Hepatocyte (in vitro differentiated cells): ENCODE data around the gene NKD1. TPM values are rescaled to one million over a fixed set of nuclear protein-coding genes. Genes with fewer than 3 reads are reported as not detected.
A peak's percentile ranks its signal among the peaks of the same experiment; 100 is the strongest.

Experiments used
- DNase-seq: peaks from one replicate; pipeline ENCODE4 v3.0.0-alpha.2; 2016; ENCODE audit warnings: low spot score
- H2AFZ ChIP-seq: fragments of 200-600 bp; sonication (generic); 2 replicates; pipeline ENCODE4 v1.6.0; 2016; ENCODE audit warnings: antibody characterized with exemption, mild to moderate bottlenecking
- H3K27ac ChIP-seq: fragments of 200-600 bp; sonication (generic); 2 replicates; pipeline ENCODE4 v1.5.1; 2016; ENCODE audit warnings: mild to moderate bottlenecking
- H3K27me3 ChIP-seq: fragments of 200-600 bp; sonication (generic); 2 replicates; pipeline ENCODE4 v1.6.1; 2016
- H3K36me3 ChIP-seq: fragments of 200-600 bp; sonication (generic); replicated peaks from 2 replicates; pipeline ENCODE4 v1.5.1; 2016; ENCODE audit warnings: low read depth; ENCODE audit not compliant: insufficient read depth
- H3K4me1 ChIP-seq: fragments of 200-600 bp; sonication (generic); 2 replicates; pipeline ENCODE4 v1.5.1; 2016; ENCODE audit warnings: mild to moderate bottlenecking, moderate library complexity; ENCODE audit not compliant: insufficient read depth
- H3K4me2 ChIP-seq: fragments of 200-600 bp; sonication (generic); 2 replicates; pipeline ENCODE4 v1.6.0; 2016
- H3K4me3 ChIP-seq: fragments of 200-600 bp; sonication (generic); 2 replicates; pipeline ENCODE4 v1.5.1; 2016; ENCODE audit warnings: mild to moderate bottlenecking
- H3K79me2 ChIP-seq: fragments of 200-600 bp; sonication (generic); 2 replicates; pipeline ENCODE4 v1.6.0; 2017; ENCODE audit warnings: mild to moderate bottlenecking
- H3K9me2 ChIP-seq: fragments of 200-600 bp; sonication (generic); replicated peaks from 2 replicates; pipeline ENCODE4 v1.6.0; 2017; ENCODE audit warnings: mild to moderate bottlenecking; ENCODE audit not compliant: insufficient read depth
- H3K9me3 ChIP-seq: fragments of 200-600 bp; sonication (generic); 2 replicates; pipeline ENCODE4 v1.5.1; 2016; ENCODE audit warnings: low read depth, mild to moderate bottlenecking
- H4K20me1 ChIP-seq: fragments of 200-600 bp; sonication (generic); 2 replicates; pipeline ENCODE4 v1.6.0; 2016; ENCODE audit warnings: mild to moderate bottlenecking; ENCODE audit not compliant: insufficient read depth, poor library complexity, severe bottlenecking
- CTCF ChIP-seq: fragments of 200-600 bp; sonication (generic); IDR thresholded peaks from 2 replicates; pipeline ENCODE4 v1.5.1; 2016; ENCODE audit warnings: antibody characterized with exemption, mild to moderate bottlenecking; ENCODE audit not compliant: poor library complexity
- EZH2 ChIP-seq: fragments of 200-600 bp; sonication (generic); IDR thresholded peaks from 2 replicates; pipeline ENCODE4 v1.6.1; 2016; ENCODE audit warnings: antibody characterized with exemption, mild to moderate bottlenecking, borderline replicate concordance
- EZH2phosphoT487 ChIP-seq: fragments of 200-600 bp; sonication (generic); IDR thresholded peaks from one replicate; pipeline ENCODE4 v1.6.1; 2018; ENCODE audit warnings: antibody characterized with exemption, mild to moderate bottlenecking, low read depth, moderate library complexity; ENCODE audit not compliant: unreplicated experiment, severe bottlenecking
- WGBS: methylation state at CpG from one replicate; pipeline ENCODE4 v1.1.6; 2016; ENCODE audit warnings: low lambda C conversion rate; ENCODE audit errors: missing lambda C conversion rate; 5-methylcytosine and 5-hydroxymethylcytosine counted together
- polyA plus RNA-seq: library from polyadenylated mRNA; unstranded; fragments of >200 nt; fragmentation: Nextera tagmentation; extraction: Ambion mirVana; gene quantifications from 2 replicates; pipeline ENCODE4 v1.2.1, GENCODE V29; 2016
- total RNA-seq: library from RNA; depleted of rRNA; stranded (reverse); fragments of >200 nt; gene quantifications from 2 replicates; pipeline ENCODE4 v1.2.3, GENCODE V29; 2014

NKD1 gene
- total and polyA plus RNA-seq, 2 experiments from 2014 or later = 5.9 to 26.3 TPM

GRCh38 chr16:50560903-50561863 is 13.0 kb downstream of the NKD1 start:
- no peaks in the 10 kb centered on the region for H4K20me1 ChIP-seq
- no peaks in the 10 kb centered on the region for H3K27me3 ChIP-seq
- no peaks in the 10 kb centered on the region for H3K9me2 ChIP-seq
- no peaks in the 10 kb centered on the region for H3K9me3 ChIP-seq
- TF ChIP-seq CTCF = no peak
- TF ChIP-seq EZH2 = no peak
- TF ChIP-seq EZH2phosphoT487 = no peak
- H3K27ac ChIP-seq = peak overlapping the region; percentile 43
- H3K4me2 ChIP-seq = no peak overlapping the region
- DNase-seq = peak; percentile 36
- H3K36me3 ChIP-seq = no peaks in the 10 kb centered on the region
- H3K4me3 ChIP-seq = no peak overlapping the region
- no peaks in the 10 kb centered on the region for H3K4me1 ChIP-seq
- 95% methylated on average over 4 of the region's 4 CpGs for WGBS
- no peaks in the 10 kb centered on the region for H3K79me2 ChIP-seq
- H2AFZ ChIP-seq = no peak overlapping the region

- H3K4me3 ChIP-seq = no peak overlapping the region
Measured at GRCh38 chr16:50562657-50563056, 14.5 kb downstream of the NKD1 start.

GRCh38 chr16:50563989-50564388 is 15.8 kb downstream of the NKD1 start:
- WGBS = 89% methylated on average over 6 of the region's 6 CpGs
- TF ChIP-seq EZH2phosphoT487 (no peak), EZH2 (no peak)
- no peaks in the 10 kb centered on the region for H3K27me3 ChIP-seq
- no peak overlapping the region for H3K4me2 ChIP-seq
- H3K4me1 ChIP-seq = no peaks in the 10 kb centered on the region
- no peaks in the 10 kb centered on the region for H3K9me3 ChIP-seq
- no peak for DNase-seq
- H3K9me2 ChIP-seq = no peaks in the 10 kb centered on the region
- H3K36me3 ChIP-seq = no peaks in the 10 kb centered on the region
- H2AFZ ChIP-seq = no peak overlapping the region
- H3K4me3 ChIP-seq = no peak overlapping the region
- no peak overlapping the region for H3K27ac ChIP-seq
- no peaks in the 10 kb centered on the region for H4K20me1 ChIP-seq
- no peaks in the 10 kb centered on the region for H3K79me2 ChIP-seq

More at GRCh38 chr16:50562657-50563056, 14.5 kb downstream of the NKD1 start:
- no peak overlapping the region for H3K27ac ChIP-seq
- no peaks in the 10 kb centered on the region for H3K4me1 ChIP-seq
- H3K9me2 ChIP-seq = no peaks in the 10 kb centered on the region
- H3K4me2 ChIP-seq = no peak overlapping the region
- no peaks in the 10 kb centered on the region for H4K20me1 ChIP-seq
- TF ChIP-seq CTCF = no peak
- no peaks in the 10 kb centered on the region for H3K36me3 ChIP-seq
- H2AFZ ChIP-seq = no peak overlapping the region
- 86% methylated on average over 3 of the region's 7 CpGs for WGBS
- H3K9me3 ChIP-seq = no peaks in the 10 kb centered on the region
- no peaks in the 10 kb centered on the region for H3K27me3 ChIP-seq
- no peak for DNase-seq
- no peaks in the 10 kb centered on the region for H3K79me2 ChIP-seq

GRCh38 chr16:50565428-50565827 is 17.2 kb downstream of the NKD1 start:
- H3K27me3 ChIP-seq = no peaks in the 10 kb centered on the region
- TF ChIP-seq CTCF = no peak
- TF ChIP-seq EZH2phosphoT487 = no peak
- no peak for TF ChIP-seq EZH2
- WGBS = 95% methylated on average over 5 of the region's 5 CpGs
- no peak overlapping the region for H3K27ac ChIP-seq
- H3K4me2 ChIP-seq = no peak overlapping the region
- H3K79me2 ChIP-seq = peaks cover 3% of the 10 kb centered on the region
- no peak for DNase-seq
- H4K20me1 ChIP-seq = no peaks in the 10 kb centered on the region
- H3K9me2 ChIP-seq = no peaks in the 10 kb centered on the region
- H3K9me3 ChIP-seq = no peaks in the 10 kb centered on the region
- no peaks in the 10 kb centered on the region for H3K4me1 ChIP-seq
- no peak overlapping the region for H2AFZ ChIP-seq
- no peak overlapping the region for H3K4me3 ChIP-seq
- H3K36me3 ChIP-seq = no peaks in the 10 kb centered on the region
